IMR-90 (cell line): ENCODE measurements around the gene PLD2. TPM values are rescaled to one million over a fixed set of nuclear protein-coding genes. Genes with fewer than 3 reads are reported as not detected.

Source experiments
- ATAC-seq: fragments of 200-7000 bp; cut with Tn5 transposase; 2 replicates; pipeline ENCODE4 v1.9.1; 2020; ENCODE audit warnings: low read depth, mild to moderate bottlenecking, moderate library complexity
- BruUV-seq: library from RNA; stranded (reverse); fragments of 400-500 nt; replicated peaks from 2 replicates; lab custom pipeline; 2021; lab: Mats Ljungman, UMichigan
- CTCF ChIA-PET: fragments of 300-600 bp; formaldehyde crosslinking; extraction: SDS; loops from one replicate; lab custom pipeline; 2021; ENCODE audit warnings: antibody characterized with exemption; lab: Yijun Ruan, JAX
- POLR2A ChIA-PET: fragments of 300-600 bp; sonication (Branson Sonifier 250); formaldehyde crosslinking; loops from one replicate; lab custom pipeline; 2022; ENCODE audit warnings: antibody characterized with exemption; ENCODE audit not compliant: unreplicated experiment; lab: Charles Lee
- DNase-seq: peaks from one replicate; pipeline ENCODE4 v3.0.0; 2013
- H2AFZ ChIP-seq: replicated peaks from 2 replicates; pipeline ENCODE3; 2013; ENCODE audit warnings: low read length, mild to moderate bottlenecking; ENCODE audit not compliant: poor library complexity
- H2AK5ac ChIP-seq: 2 replicates; pipeline ENCODE4 v1.6.1; 2013; ENCODE audit warnings: low read depth, low read length, inconsistent platforms
- H2AK9ac ChIP-seq: replicated peaks from 2 replicates; pipeline ENCODE3; 2013; ENCODE audit warnings: mild to moderate bottlenecking, low read depth, low read length, moderate library complexity; ENCODE audit not compliant: poor library complexity
- H2BK120ac ChIP-seq: 2 replicates; pipeline ENCODE4 v1.6.1; 2013; ENCODE audit warnings: low read depth, low read length, inconsistent platforms
- H2BK15ac ChIP-seq: 3 replicates; pipeline ENCODE4 v1.6.1; 2013; ENCODE audit warnings: low read depth, low read length, inconsistent platforms
- H2BK20ac ChIP-seq: 2 replicates; pipeline ENCODE4 v1.6.1; 2013; ENCODE audit warnings: low read depth, mild to moderate bottlenecking, inconsistent platforms, low read length, moderate library complexity
- H2BK5ac ChIP-seq: 2 replicates; pipeline ENCODE4 v1.6.1; 2013; ENCODE audit warnings: mild to moderate bottlenecking, low read depth, low read length, inconsistent platforms; ENCODE audit not compliant: poor library complexity, severe bottlenecking
- H3K14ac ChIP-seq: replicated peaks from 2 replicates; pipeline ENCODE4 v1.6.1; 2013; ENCODE audit warnings: low read depth, low read length, inconsistent platforms
- H3K18ac ChIP-seq: 2 replicates; pipeline ENCODE4 v1.6.1; 2013; ENCODE audit warnings: low read depth, low read length, control low read depth
- H3K23ac ChIP-seq: 2 replicates; pipeline ENCODE4 v1.6.1; 2013; ENCODE audit warnings: low read depth, low read length, inconsistent platforms
- H3K27ac ChIP-seq: 2 replicates; pipeline ENCODE4 v1.5.1; 2013; ENCODE audit warnings: mild to moderate bottlenecking, control low read depth, low read length; ENCODE audit not compliant: insufficient read depth
- H3K27me3 ChIP-seq: 2 replicates; pipeline ENCODE4 v1.6.1; 2013; ENCODE audit warnings: low read length; ENCODE audit not compliant: control insufficient read depth, insufficient read depth
- H3K36me3 ChIP-seq: 2 replicates; pipeline ENCODE4 v1.6.1; 2013; ENCODE audit warnings: low read length, mixed read lengths; ENCODE audit not compliant: control insufficient read depth, insufficient read depth
- H3K4ac ChIP-seq: 2 replicates; pipeline ENCODE4 v1.6.1; 2013; ENCODE audit warnings: low read depth, low read length, inconsistent platforms
- H3K4me1 ChIP-seq: 2 replicates; pipeline ENCODE4 v1.6.1; 2013; ENCODE audit warnings: low read length, mixed read lengths; ENCODE audit not compliant: control insufficient read depth, insufficient read depth
- H3K4me2 ChIP-seq: 2 replicates; pipeline ENCODE4 v1.6.1; 2013; ENCODE audit warnings: low read depth, mild to moderate bottlenecking, control low read depth, low read length, moderate library complexity
- H3K4me3 ChIP-seq: 2 replicates; pipeline ENCODE4 v1.5.1; 2013; ENCODE audit warnings: low read depth, mild to moderate bottlenecking, control low read depth, low read length, moderate library complexity; ENCODE audit not compliant: insufficient read depth
- H3K56ac ChIP-seq: 2 replicates; pipeline ENCODE4 v1.6.1; 2013; ENCODE audit warnings: low read length, inconsistent platforms; ENCODE audit not compliant: insufficient read depth; ENCODE audit errors: extremely low read depth
- H3K79me1 ChIP-seq, 2 experiments: 2 replicates each; pipeline ENCODE4 v1.6.1; 2013; ENCODE audit warnings: low read length in 2 of 2, inconsistent platforms in 1 of 2, low read depth in 1 of 2
- H3K9ac ChIP-seq: 2 replicates; pipeline ENCODE4 v1.6.1; 2013; ENCODE audit warnings: low read depth, low read length, control low read depth
- H3K9me1 ChIP-seq: 2 replicates; pipeline ENCODE4 v1.6.1; 2013; ENCODE audit warnings: low read length, inconsistent platforms; ENCODE audit not compliant: insufficient read depth
- H3K9me3 ChIP-seq: 2 replicates; pipeline ENCODE4 v1.6.1; 2013; ENCODE audit warnings: low read length; ENCODE audit not compliant: control insufficient read depth, insufficient read depth
- H4K20me1 ChIP-seq: 2 replicates; pipeline ENCODE4 v1.6.1; 2013; ENCODE audit warnings: low read length, inconsistent platforms; ENCODE audit not compliant: insufficient read depth
- H4K5ac ChIP-seq: 2 replicates; pipeline ENCODE4 v1.6.1; 2013; ENCODE audit warnings: mild to moderate bottlenecking, low read depth, low read length, control low read depth
- H4K8ac ChIP-seq, 2 experiments: 2 replicates each; pipeline ENCODE4 v1.6.1; 2013; ENCODE audit warnings: low read depth in 2 of 2, low read length in 2 of 2, control low read depth in 1 of 2, inconsistent platforms in 1 of 2
- H4K91ac ChIP-seq: 2 replicates; pipeline ENCODE4 v1.6.1; 2013; ENCODE audit warnings: low read depth, low read length, inconsistent platforms; ENCODE audit not compliant: insufficient read depth
- CEBPB ChIP-seq: IDR thresholded peaks from 2 replicates; pipeline ENCODE4 v1.6.1; 2012; ENCODE audit warnings: low read depth, low read length, improper control_type of control experiment
- CHD1 ChIP-seq: IDR thresholded peaks from 2 replicates; pipeline ENCODE4 v1.6.1; 2012; ENCODE audit warnings: low read depth, low read length, improper control_type of control experiment
- MAZ ChIP-seq: IDR thresholded peaks from 2 replicates; pipeline ENCODE4 v1.6.1; 2012; ENCODE audit warnings: low read depth, mild to moderate bottlenecking, low read length, improper control_type of control experiment, moderate library complexity, borderline replicate concordance
- NFE2L2 ChIP-seq: fragments of 150-350 bp; IDR thresholded peaks from 2 replicates; pipeline ENCODE4 v1.6.1; 2016; ENCODE audit warnings: low read depth, mild to moderate bottlenecking, low read length
- RAD21 ChIP-seq: IDR thresholded peaks from 2 replicates; pipeline ENCODE4 v1.6.1; 2012; ENCODE audit warnings: low read length, improper control_type of control experiment
- RCOR1 ChIP-seq: IDR thresholded peaks from 2 replicates; pipeline ENCODE4 v1.6.1; 2012; ENCODE audit warnings: mild to moderate bottlenecking, low read length, improper control_type of control experiment; ENCODE audit not compliant: insufficient replicate concordance
- SMC3 ChIP-seq: fragments of 150-350 bp; IDR thresholded peaks from 2 replicates; pipeline ENCODE4 v1.6.1; 2016; ENCODE audit warnings: low read depth, mild to moderate bottlenecking, antibody characterized with exemption, low read length, moderate library complexity
- USF2 ChIP-seq: fragments of 150-350 bp; IDR thresholded peaks from 2 replicates; pipeline ENCODE4 v1.6.1; 2017; ENCODE audit warnings: mild to moderate bottlenecking, antibody characterized with exemption, low read length, low read depth
- WGBS, 2 experiments: methylation state at CpG; one replicate each; pipeline versions ENCODE4 v1.1.5 to v1.1.7; 2013; ENCODE audit warnings: missing lambda C conversion rate in 2 of 2; ENCODE audit not compliant: insufficient read length in 1 of 2; ENCODE audit errors: extremely low coverage in 2 of 2; 5-methylcytosine and 5-hydroxymethylcytosine counted together
- dilution Hi-C: fragments of 300-500 bp; cut with HindIII; formaldehyde crosslinking; loops from one replicate; pipeline ENCODE4 v1.14.3; 2018; ENCODE audit warnings: low sequenced_read_pairs; ENCODE audit not compliant: unreplicated experiment
- in situ Hi-C: fragments of 300-500 bp; cut with MboI; formaldehyde crosslinking; loops from 3 replicates; pipeline ENCODE4 v1.14.3; 2019; ENCODE audit warnings: low sequenced_read_pairs, inconsistent platforms, mixed read lengths
- intact Hi-C: fragments of 100-400 bp; cut with micrococcal nuclease; formaldehyde crosslinking; loops from 2 replicates; pipeline ENCODE4 v1.10.0; 2022
- polyA plus RNA-seq, 3 experiments: library from polyadenylated mRNA; depleted of rRNA; stranded (reverse); fragments of >200 nt; gene quantifications; 2 replicates each; pipeline ENCODE4 v1.2.3, GENCODE V29; 2012; ENCODE audit warnings: low replicate concordance in 1 of 3
- total RNA-seq: library from RNA; depleted of rRNA; stranded (reverse); fragments of >200 nt; gene quantifications from 2 replicates; pipeline ENCODE4 v1.2.3, GENCODE V29; 2012
- TF ChIP-seq, protein P1 (sequence below): fragments of 150-350 bp; IDR thresholded peaks from 2 replicates; pipeline ENCODE4 v1.6.1; 2016; ENCODE audit warnings: low read depth, mild to moderate bottlenecking, low read length, moderate library complexity, borderline replicate concordance

PLD2 gene
- total and polyA plus RNA-seq, 2 of the 4 experiments (the other 2 are of a cell fraction), result 12.5 to 28.0 TPM

- Histone ChIP-seq H3K4me2 (peak within 1 kb of the TSS; percentile 78), H4K8ac (peak within 1 kb of the TSS; percentile 49 to 81; a peak in 3 of 4 replicates), H3K36me3 (no peaks in the 10 kb centered on the region), H3K27ac (peak within 1 kb of the TSS; percentile 53; the same call in 1 of the 2 replicates), H3K79me1 (peaks cover 0 to 5% of the 10 kb centered on the region in 2 experiments; a peak in 2 of 4 replicates), H3K27me3 (peaks cover 22% of the 10 kb centered on the region), H4K5ac (0 out of 2 replicates have a peak within 1 kb of the TSS, but pooled peaks have one; percentile 31), H3K4ac (peak within 1 kb of the TSS; percentile 40; the same call in 1 of the 2 replicates), H3K23ac (0 out of 2 replicates have a peak within 1 kb of the TSS, but pooled peaks have one; percentile 16), H3K9me1 (peaks cover 4% of the 10 kb centered on the region), H3K9me3 (no peaks in the 10 kb centered on the region), H4K20me1 (no peaks in the 10 kb centered on the region), H4K91ac (no peak within 1 kb of the TSS), H2BK5ac (peak within 1 kb of the TSS; percentile 36), H3K14ac (peak within 1 kb of the TSS; percentile 32; the same call in 1 of the 2 replicates), H3K4me1 (peaks cover 5% of the 10 kb centered on the region; the same call in 1 of the 2 replicates), H2AK5ac (no peak within 1 kb of the TSS), H2AK9ac (peak within 1 kb of the TSS; percentile 87), H3K9ac (peak within 1 kb of the TSS; percentile 49), H3K56ac (no peak within 1 kb of the TSS), H3K18ac (no peak within 1 kb of the TSS), H2BK120ac (no peak within 1 kb of the TSS), H3K4me3 (peak within 1 kb of the TSS; percentile 64), H2BK20ac (no peak within 1 kb of the TSS), H2AFZ (peak within 1 kb of the TSS; percentile 99), H2BK15ac (no peak within 1 kb of the TSS)
- dilution Hi-C loops (no loop called here), intact Hi-C loops (no loop called here), in situ Hi-C loops (loop anchor here (5.0 kb wide), 1 partner anchor 93 kb away; no protein-coding TSS in a partner anchor)
- ChIA-PET CTCF (interaction anchor here (0.6 to 1.5 kb wide), 5 partner anchors 10 to 107 kb away, joined by 3 to 6 read pairs (median 5); no protein-coding TSS in a partner anchor), POLR2A (no interaction called here)
- DNase-seq (no peak), ATAC-seq (no peak)
- BruUV-seq, result no TSS peak
- WGBS, 2 experiments, result 26% methylated on average over 23 of the region's 62 CpGs; no CpG with 5 or more reads in 1 of the 2 experiments
- TF ChIP-seq USF2, result no peak
- TF ChIP-seq RAD21, result no peak
- TF ChIP-seq SMC3, result no peak
- no peak for TF ChIP-seq MAZ
- TF ChIP-seq CHD1, result no peak
- TF ChIP-seq CEBPB, result no peak
- TF ChIP-seq, protein P1, sequence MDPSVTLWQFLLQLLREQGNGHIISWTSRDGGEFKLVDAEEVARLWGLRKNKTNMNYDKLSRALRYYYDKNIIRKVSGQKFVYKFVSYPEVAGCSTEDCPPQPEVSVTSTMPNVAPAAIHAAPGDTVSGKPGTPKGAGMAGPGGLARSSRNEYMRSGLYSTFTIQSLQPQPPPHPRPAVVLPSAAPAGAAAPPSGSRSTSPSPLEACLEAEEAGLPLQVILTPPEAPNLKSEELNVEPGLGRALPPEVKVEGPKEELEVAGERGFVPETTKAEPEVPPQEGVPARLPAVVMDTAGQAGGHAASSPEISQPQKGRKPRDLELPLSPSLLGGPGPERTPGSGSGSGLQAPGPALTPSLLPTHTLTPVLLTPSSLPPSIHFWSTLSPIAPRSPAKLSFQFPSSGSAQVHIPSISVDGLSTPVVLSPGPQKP, result no peak
- TF ChIP-seq NFE2L2, result no peak
- no peak for TF ChIP-seq RCOR1
Measured at GRCh38 chr17:4788807-4789700, 17.9 kb upstream of the PLD2 start, which contains the start of gene GLTPD2. Gene GLTPD2 (plus strand): TSS chr17:4788964. CDS start chr17:4789012, 48 bp downstream.
